Right ventricle myocardium superior (tissue), 1 donor: ENCODE measurements around the gene ACSL6. TPM values are rescaled to one million over a fixed set of nuclear protein-coding genes. Genes with fewer than 3 reads are reported as not detected.

Source experiments
- ATAC-seq: fragments of 200-7000 bp; cut with Tn5 transposase; one replicate; pipeline ENCODE4 v1.9.1; 2020; ENCODE audit warnings: mild to moderate bottlenecking; ENCODE audit not compliant: poor library complexity
- DNase-seq: peaks from one replicate; pipeline ENCODE4 v3.0.0-alpha.2; 2020
- intact Hi-C: fragments of 100-400 bp; cut with DNase I; formaldehyde crosslinking; loops from one replicate; pipeline ENCODE4 v1.11.2; 2022
- total RNA-seq: library from RNA; stranded (reverse); fragmentation: NEBNext Ultra II Directional; extraction: Animal tissue kit (Norgen Biotek cat#: 25700); gene quantifications from one replicate; pipeline ENCODE4 v1.2.1, GENCODE V29; 2021
- donor health status: DM: no; HTN: yes; CAD: no; lungs with severe emphysema.

ACSL6 gene
- total RNA-seq, 1 donor from 2014 or later: 3.0 TPM

- DNase-seq: no peak
- ATAC-seq: no peak
- intact Hi-C loops: no loop called here
These were observed 39.4 kb upstream of the ACSL6 start for GRCh38 chr5:132050661-132051552.

- ATAC-seq: no peak
- intact Hi-C loops: no loop called here
- no peak for DNase-seq
These were observed 38.7 kb upstream of the ACSL6 start for GRCh38 chr5:132050136-132050535.

GRCh38 chr5:132049559-132049958 lies 38.1 kb upstream of the ACSL6 start:
- no peak for DNase-seq
- no peak for ATAC-seq
- intact Hi-C loops: no loop called here

- ATAC-seq: no peak
- DNase-seq: no peak
- intact Hi-C loops: no loop called here
These were observed 37.6 kb upstream of the ACSL6 start for GRCh38 chr5:132049093-132049492.

- DNase-seq (no peak), ATAC-seq (no peak)
- intact Hi-C loops: no loop called here
These were observed 35.4 kb upstream of the ACSL6 start for GRCh38 chr5:132046880-132047299.

GRCh38 chr5:132044207-132044606 lies 32.7 kb upstream of the ACSL6 start:
- DNase-seq: no peak
- intact Hi-C loops: no loop called here
- no peak for ATAC-seq

- DNase-seq (no peak), ATAC-seq (no peak)
- intact Hi-C loops: no loop called here
These were observed 25.9 kb upstream of the ACSL6 start for GRCh38 chr5:132037353-132037752.

- no peak for DNase-seq
- no peak for ATAC-seq
- intact Hi-C loops: no loop called here
These were observed 21.7 kb upstream of the ACSL6 start for GRCh38 chr5:132033122-132033521.

GRCh38 chr5:132032196-132032595 lies 20.7 kb upstream of the ACSL6 start:
- ATAC-seq: no peak
- intact Hi-C loops: no loop called here
- no peak for DNase-seq

GRCh38 chr5:132030610-132031009 lies 19.2 kb upstream of the ACSL6 start:
- no peak for DNase-seq
- intact Hi-C loops: no loop called here
- no peak for ATAC-seq

GRCh38 chr5:132029609-132030330 lies 18.3 kb upstream of the ACSL6 start:
- no peak for DNase-seq
- ATAC-seq: no peak
- intact Hi-C loops: no loop called here

- DNase-seq: no peak
- intact Hi-C loops: no loop called here
- no peak for ATAC-seq
These were observed 15.6 kb upstream of the ACSL6 start for GRCh38 chr5:132027027-132027426.

GRCh38 chr5:132026516-132027008 lies 15.1 kb upstream of the ACSL6 start:
- DNase-seq (no peak), ATAC-seq (no peak)
- intact Hi-C loops: no loop called here

- DNase-seq: no peak
- intact Hi-C loops: no loop called here
These were observed 14.0 kb upstream of the ACSL6 start for GRCh38 chr5:132025403-132025971.

GRCh38 chr5:132024789-132025402 lies 13.4 kb upstream of the ACSL6 start:
- intact Hi-C loops: no loop called here
- DNase-seq (no peak), ATAC-seq (no peak)

More at GRCh38 chr5:132025403-132025971, 14.0 kb upstream of the ACSL6 start:
- ATAC-seq: no peak

- ATAC-seq: no peak
- intact Hi-C loops: no loop called here
- no peak for DNase-seq
These were observed 12.6 kb upstream of the ACSL6 start for GRCh38 chr5:132024117-132024435.

GRCh38 chr5:132023258-132024116 lies 12.0 kb upstream of the ACSL6 start:
- no peak for DNase-seq
- no peak for ATAC-seq
- intact Hi-C loops: no loop called here

- intact Hi-C loops: no loop called here
- no peak for ATAC-seq
These were observed 11.3 kb upstream of the ACSL6 start for GRCh38 chr5:132022737-132023136.

More at GRCh38 chr5:132022737-132023136, 11.3 kb upstream of the ACSL6 start:
- DNase-seq: no peak
